GM21723 (cell line): ENCODE data around the gene TNS4.
A peak's percentile ranks its signal among the peaks of the same experiment; 100 is the strongest.

Experiments used
- ATAC-seq: cut with Tn5 transposase; IDR thresholded peaks from one replicate; pipeline ENCODE4 v1.9.1; 2021; ENCODE audit warnings: mild to moderate bottlenecking, moderate library complexity; ENCODE audit not compliant: unreplicated experiment

The TNS4 gene

GRCh38 chr17:40458851-40459482 is 42.5 kb downstream of the TNS4 start:
- no peak for ATAC-seq

- no peak for ATAC-seq
Measured at GRCh38 chr17:40457964-40458791, 43.2 kb downstream of the TNS4 start.

GRCh38 chr17:40457369-40457768 is 44.1 kb downstream of the TNS4 start:
- ATAC-seq: no peak

GRCh38 chr17:40456396-40456951 is 44.9 kb downstream of the TNS4 start:
- no peak for ATAC-seq

GRCh38 chr17:40454613-40454995 is 46.8 kb downstream of the TNS4 start:
- ATAC-seq: no peak

GRCh38 chr17:40453881-40454612 is 47.4 kb downstream of the TNS4 start:
- ATAC-seq: no peak

GRCh38 chr17:40452921-40453378 is 48.5 kb downstream of the TNS4 start:
- ATAC-seq: no peak

GRCh38 chr17:40452216-40452787 is 49.1 kb downstream of the TNS4 start:
- ATAC-seq: no peak

GRCh38 chr17:40451420-40451819 is 50.0 kb downstream of the TNS4 start:
- no peak for ATAC-seq

GRCh38 chr17:40450175-40450574 is 51.2 kb downstream of the TNS4 start:
- no peak for ATAC-seq

- no peak for ATAC-seq
Measured at GRCh38 chr17:40448639-40449261, 52.7 kb downstream of the TNS4 start.

- no peak for ATAC-seq
Measured at GRCh38 chr17:40448213-40448638, 53.2 kb downstream of the TNS4 start.

GRCh38 chr17:40447806-40448205 is 53.6 kb downstream of the TNS4 start:
- no peak for ATAC-seq

GRCh38 chr17:40447148-40447644 is 54.2 kb downstream of the TNS4 start:
- ATAC-seq: no peak

- no peak for ATAC-seq
Measured at GRCh38 chr17:40445751-40446468, 55.5 kb downstream of the TNS4 start.

- ATAC-seq: no peak
Measured at GRCh38 chr17:40443988-40444899, 57.2 kb downstream of the TNS4 start.

GRCh38 chr17:40443196-40443987 is 58.0 kb downstream of the TNS4 start, which contains the start of gene IGFBP4:
Gene IGFBP4 (plus strand): TSS chr17:40443450. CDS start chr17:40443736, 286 bp downstream.
- peak; percentile 45 for ATAC-seq
